ENCODE measurements around the gene PTAFR. TPM values are rescaled to one million over a fixed set of nuclear protein-coding genes. Genes with fewer than 3 reads are reported as not detected.

Gene PTAFR
- total and polyA plus RNA-seq, 12 donors: 0.72 to 11.7 (median 6.4) TPM

DNA sequence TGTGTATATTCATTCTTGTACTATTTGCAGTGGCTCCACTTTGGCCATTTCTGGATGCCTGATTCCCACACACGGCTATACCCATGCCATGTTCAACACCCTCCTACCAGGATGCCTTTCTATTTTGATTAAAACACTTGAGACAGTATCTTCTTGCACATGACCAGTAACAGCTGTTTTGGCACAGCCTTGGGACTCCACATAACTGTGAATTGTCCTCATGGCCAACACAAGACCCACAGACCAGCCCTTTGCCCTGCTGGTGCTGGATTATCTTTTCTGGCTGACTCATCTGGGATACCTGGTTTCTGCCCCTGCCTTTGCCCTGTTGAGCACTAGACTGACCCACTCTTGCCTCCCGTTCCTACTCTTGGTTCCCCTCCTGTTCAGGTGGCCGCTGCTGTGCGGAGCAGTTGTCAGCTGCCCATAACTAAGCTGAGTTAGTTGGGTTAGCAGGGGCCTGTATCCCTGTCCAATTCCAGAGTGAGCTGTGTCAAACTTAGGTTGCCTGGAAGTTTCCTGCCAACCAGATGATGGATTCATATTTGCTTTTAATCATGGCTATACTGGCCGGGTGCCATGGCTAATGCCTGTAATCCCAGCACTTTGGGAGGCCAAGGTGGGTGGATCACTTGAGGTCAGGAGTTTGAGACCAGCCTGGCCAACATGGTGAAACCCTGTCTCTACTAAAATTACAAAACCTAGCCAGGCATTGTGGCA, 77.3 kb downstream of the PTAFR start:
- H3K4me3 ChIP-seq: no peak overlapping the region
- no peak overlapping the region for H3K27ac ChIP-seq
- no peaks in the 10 kb centered on the region for H3K9me3 ChIP-seq (replicated peaks in 1 of 3)
- H3K36me3 ChIP-seq (replicated peaks in 1 of 2): no peaks in the 10 kb centered on the region
- no peaks in the 10 kb centered on the region for H3K27me3 ChIP-seq
- no peak for TF ChIP-seq POLR2A (IDR thresholded peaks at IDR 0.05)
- TF ChIP-seq, protein P1, sequence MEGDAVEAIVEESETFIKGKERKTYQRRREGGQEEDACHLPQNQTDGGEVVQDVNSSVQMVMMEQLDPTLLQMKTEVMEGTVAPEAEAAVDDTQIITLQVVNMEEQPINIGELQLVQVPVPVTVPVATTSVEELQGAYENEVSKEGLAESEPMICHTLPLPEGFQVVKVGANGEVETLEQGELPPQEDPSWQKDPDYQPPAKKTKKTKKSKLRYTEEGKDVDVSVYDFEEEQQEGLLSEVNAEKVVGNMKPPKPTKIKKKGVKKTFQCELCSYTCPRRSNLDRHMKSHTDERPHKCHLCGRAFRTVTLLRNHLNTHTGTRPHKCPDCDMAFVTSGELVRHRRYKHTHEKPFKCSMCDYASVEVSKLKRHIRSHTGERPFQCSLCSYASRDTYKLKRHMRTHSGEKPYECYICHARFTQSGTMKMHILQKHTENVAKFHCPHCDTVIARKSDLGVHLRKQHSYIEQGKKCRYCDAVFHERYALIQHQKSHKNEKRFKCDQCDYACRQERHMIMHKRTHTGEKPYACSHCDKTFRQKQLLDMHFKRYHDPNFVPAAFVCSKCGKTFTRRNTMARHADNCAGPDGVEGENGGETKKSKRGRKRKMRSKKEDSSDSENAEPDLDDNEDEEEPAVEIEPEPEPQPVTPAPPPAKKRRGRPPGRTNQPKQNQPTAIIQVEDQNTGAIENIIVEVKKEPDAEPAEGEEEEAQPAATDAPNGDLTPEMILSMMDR (IDR thresholded peaks at IDR 0.05): no peak
- no peaks in the 10 kb centered on the region for H3K4me1 ChIP-seq (replicated peaks in 1 of 2)
- peak in 1 of 7 donors; percentile 5 for DNase-seq
- WGBS, 4 donors: 82 to 87% (median 85%) methylated on average over 5 of the region's 5 CpGs
- intact Hi-C loops (cut with DNase I): no loop called here

Small RNA genes within 50 kb of the gene (small RNA-seq; reads per million reads assigned to genes)
- 0 reads per million in 2 donors for gene RNU6-176P

Other genes starting within 250 kb of the PTAFR start
- gene SMPDL3B, start 241.7 kb downstream of the PTAFR start, total RNA-seq: not detected
- under 1 TPM in 1 of 3 donors, not detected in 2; 0.26 TPM for gene SMPDL3B, start 241.7 kb downstream of the PTAFR start, polyA plus RNA-seq
- 10 to 100 TPM in 2 of 9 donors, 1 to 10 TPM in 7; 2.6 to 10.7 (median 5.6) TPM for gene XKR8, start 216.7 kb downstream of the PTAFR start, total RNA-seq
- gene XKR8, start 216.7 kb downstream of the PTAFR start, polyA plus RNA-seq: 1 to 10 TPM; 2.7 to 8.0 (median 5.3) TPM
- 10 to 100 TPM in 8 of 9 donors, 1 to 10 TPM in 1; 8.9 to 28.9 (median 15.4) TPM for gene EYA3, start 88.1 kb downstream of the PTAFR start, total RNA-seq
- gene EYA3, start 88.1 kb downstream of the PTAFR start, polyA plus RNA-seq: 10 to 100 TPM in 1 of 3 donors, 1 to 10 TPM in 2; 4.3 to 20.9 (median 4.7) TPM
- 100 to 1,000 TPM in 1 of 9 donors, 10 to 100 TPM in 8; 45.7 to 124 (median 67.7) TPM for gene DNAJC8, start 56.3 kb upstream of the PTAFR start, total RNA-seq
- 100 to 1,000 TPM in 1 of 3 donors, 10 to 100 TPM in 2; 47.7 to 150 (median 49.6) TPM for gene DNAJC8, start 56.3 kb upstream of the PTAFR start, polyA plus RNA-seq
- 100 to 1,000 TPM; 111 to 372 (median 176) TPM for gene ATP5IF1, start 59.4 kb upstream of the PTAFR start, total RNA-seq
- 100 to 1,000 TPM; 160 to 967 (median 765) TPM for gene ATP5IF1, start 59.4 kb upstream of the PTAFR start, polyA plus RNA-seq
- gene SESN2, start 82.8 kb upstream of the PTAFR start, total RNA-seq: 10 to 100 TPM in 6 of 9 donors, 1 to 10 TPM in 3; 8.0 to 19.1 (median 11.2) TPM
- 1 to 10 TPM; 2.9 to 5.6 (median 3.2) TPM for gene SESN2, start 82.8 kb upstream of the PTAFR start, polyA plus RNA-seq
- 10 to 100 TPM in 8 of 9 donors, 1 to 10 TPM in 1; 9.3 to 26.3 (median 16.4) TPM for gene MED18, start 152.3 kb upstream of the PTAFR start, total RNA-seq
- 10 to 100 TPM; 16.7 to 27.2 (median 18.1) TPM for gene MED18, start 152.3 kb upstream of the PTAFR start, polyA plus RNA-seq
- 10 to 100 TPM; 12.0 to 32.8 (median 20.3) TPM for gene PHACTR4, start 193.1 kb upstream of the PTAFR start, total RNA-seq
- gene PHACTR4, start 193.1 kb upstream of the PTAFR start, polyA plus RNA-seq: 10 to 100 TPM; 14.8 to 44.8 (median 34.0) TPM